Peyer's patch (tissue), 4 donors: ENCODE results near the gene ING3. TPM values are rescaled to one million over a fixed set of nuclear protein-coding genes. Genes with fewer than 3 reads are reported as not detected.

Experiments used
- DNase-seq, 3 donors: peaks; one replicate each; pipeline ENCODE4 v3.0.0-alpha.2; 2017 to 2019
- H3K27ac ChIP-seq, 4 donors: fragments of 200-600 bp; sonication (generic); one replicate each; pipeline ENCODE4 v1.5.1; 2016 to 2019
- H3K27me3 ChIP-seq, 2 donors: fragments of 200-600 bp; sonication (generic); one replicate each; pipeline ENCODE4 v1.5.1; 2019
- H3K36me3 ChIP-seq, 3 donors: fragments of 200-600 bp; sonication (generic); one replicate each; pipeline ENCODE4 v1.5.1; 2016 to 2019
- H3K4me1 ChIP-seq, 4 donors: fragments of 200-600 bp; sonication (generic); one replicate each; pipeline ENCODE4 v1.5.1; 2016 to 2019
- H3K4me3 ChIP-seq, 4 donors: fragments of 200-600 bp; sonication (generic); 1 replicate in 3 of 4; 2 replicates in 1 of 4; pipeline ENCODE4 v1.5.1; 2016 to 2019; ENCODE audit warnings: mild to moderate bottlenecking in 1 of 4
- H3K9me3 ChIP-seq, 4 donors: fragments of 200-600 bp; sonication (generic); one replicate each; pipeline ENCODE4 v1.5.1; 2016 to 2019; ENCODE audit warnings: mild to moderate bottlenecking in 1 of 4
- POLR2A ChIP-seq, 2 donors: fragments of 450-650 bp; IDR thresholded peaks; one replicate each; pipeline ENCODE4 v1.5.1; 2017; ENCODE audit warnings: antibody characterized with exemption in 2 of 2, mild to moderate bottlenecking in 2 of 2, moderate library complexity in 2 of 2
- total RNA-seq, 4 donors: library from RNA; depleted of rRNA; stranded (reverse); fragments of >200 nt; gene quantifications; one replicate each; pipeline ENCODE4 v1.1.0, GENCODE V29; 2016
- TF ChIP-seq, protein P1 (sequence below), 6 experiments: fragments of 450-650 bp in 4 of 6; fragments of 200-600 bp in 2 of 6; sonication (generic) in 1 of 6; IDR thresholded peaks; one replicate each; pipeline ENCODE4 v1.5.1; 2017 to 2019; ENCODE audit warnings: antibody characterized with exemption in 6 of 6, mild to moderate bottlenecking in 3 of 6, moderate library complexity in 1 of 6

ING3 gene
- total RNA-seq, 4 donors from 2014 or later, result 17.9 to 24.8 (median 22.7) TPM

- Histone ChIP-seq H3K4me1 (peaks cover 0 to 6% (median 2%) of the 10 kb centered on the region in 4 donors), H3K9me3 (no peaks in the 10 kb centered on the region)
- DNase-seq, result no peak
These were observed 47.4 kb downstream of the ING3 start for GRCh38 chr7:120997882-120998474.

GRCh38 chr7:120998520-120998919 is 47.9 kb downstream of the ING3 start:
- no peak for DNase-seq
- no peaks in the 10 kb centered on the region for H3K9me3 ChIP-seq
- H3K36me3 ChIP-seq, result no peaks in the 10 kb centered on the region
- H3K4me1 ChIP-seq, result peaks cover 0 to 6% (median 2%) of the 10 kb centered on the region in 4 donors
- H3K4me3 ChIP-seq, result no peak overlapping the region
- TF ChIP-seq POLR2A (IDR thresholded peaks at IDR 0.05), result no peak
- TF ChIP-seq, protein P1, sequence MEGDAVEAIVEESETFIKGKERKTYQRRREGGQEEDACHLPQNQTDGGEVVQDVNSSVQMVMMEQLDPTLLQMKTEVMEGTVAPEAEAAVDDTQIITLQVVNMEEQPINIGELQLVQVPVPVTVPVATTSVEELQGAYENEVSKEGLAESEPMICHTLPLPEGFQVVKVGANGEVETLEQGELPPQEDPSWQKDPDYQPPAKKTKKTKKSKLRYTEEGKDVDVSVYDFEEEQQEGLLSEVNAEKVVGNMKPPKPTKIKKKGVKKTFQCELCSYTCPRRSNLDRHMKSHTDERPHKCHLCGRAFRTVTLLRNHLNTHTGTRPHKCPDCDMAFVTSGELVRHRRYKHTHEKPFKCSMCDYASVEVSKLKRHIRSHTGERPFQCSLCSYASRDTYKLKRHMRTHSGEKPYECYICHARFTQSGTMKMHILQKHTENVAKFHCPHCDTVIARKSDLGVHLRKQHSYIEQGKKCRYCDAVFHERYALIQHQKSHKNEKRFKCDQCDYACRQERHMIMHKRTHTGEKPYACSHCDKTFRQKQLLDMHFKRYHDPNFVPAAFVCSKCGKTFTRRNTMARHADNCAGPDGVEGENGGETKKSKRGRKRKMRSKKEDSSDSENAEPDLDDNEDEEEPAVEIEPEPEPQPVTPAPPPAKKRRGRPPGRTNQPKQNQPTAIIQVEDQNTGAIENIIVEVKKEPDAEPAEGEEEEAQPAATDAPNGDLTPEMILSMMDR (IDR thresholded peaks at IDR 0.05), result no peak
- peak overlapping the region in 1 of 4 donors; percentile 20 for H3K27ac ChIP-seq
- no peaks in the 10 kb centered on the region for H3K27me3 ChIP-seq

More at GRCh38 chr7:120997882-120998474, 47.4 kb downstream of the ING3 start:
- Histone ChIP-seq H3K4me3 (no peak overlapping the region), H3K27me3 (no peaks in the 10 kb centered on the region), H3K36me3 (no peaks in the 10 kb centered on the region), H3K27ac (peak overlapping the region in 1 of 4 donors; percentile 20)
- TF ChIP-seq, protein P1 (IDR thresholded peaks at IDR 0.05), result no peak
- TF ChIP-seq POLR2A (IDR thresholded peaks at IDR 0.05), result no peak

- H3K9me3 ChIP-seq, result no peaks in the 10 kb centered on the region
- no peaks in the 10 kb centered on the region for H3K36me3 ChIP-seq
- H3K27ac ChIP-seq, result peak overlapping the region in 1 of 4 donors; percentile 65
- H3K4me1 ChIP-seq, result peaks cover 0 to 6% (median 2%) of the 10 kb centered on the region in 4 donors
- H3K27me3 ChIP-seq, result no peaks in the 10 kb centered on the region
- no peak for DNase-seq
- TF ChIP-seq, protein P1 (IDR thresholded peaks at IDR 0.05), result no peak
- no peak for TF ChIP-seq POLR2A (IDR thresholded peaks at IDR 0.05)
- H3K4me3 ChIP-seq, result no peak overlapping the region
These were observed 48.5 kb downstream of the ING3 start for GRCh38 chr7:120998996-120999565.

- Histone ChIP-seq H3K27me3 (no peaks in the 10 kb centered on the region), H3K4me3 (no peak overlapping the region), H3K9me3 (no peaks in the 10 kb centered on the region), H3K27ac (peak overlapping the region in 2 of 4 donors; percentile 15 to 65), H3K36me3 (no peaks in the 10 kb centered on the region), H3K4me1 (peaks cover 0 to 6% (median 2%) of the 10 kb centered on the region in 4 donors)
- no peak for DNase-seq
- TF ChIP-seq POLR2A (IDR thresholded peaks at IDR 0.05), result no peak
- TF ChIP-seq, protein P1 (IDR thresholded peaks at IDR 0.05), result no peak
These were observed 49.8 kb downstream of the ING3 start for GRCh38 chr7:121000081-121000983.

- no peak for DNase-seq
- Histone ChIP-seq H3K27ac (peak overlapping the region in 1 of 4 donors; percentile 65), H3K36me3 (no peaks in the 10 kb centered on the region), H3K4me1 (peaks cover 0 to 3% (median 1%) of the 10 kb centered on the region in 4 donors), H3K9me3 (no peaks in the 10 kb centered on the region), H3K4me3 (no peak overlapping the region), H3K27me3 (no peaks in the 10 kb centered on the region)
- no peak for TF ChIP-seq POLR2A (IDR thresholded peaks at IDR 0.05)
- TF ChIP-seq, protein P1 (IDR thresholded peaks at IDR 0.05), result no peak
These were observed 50.8 kb downstream of the ING3 start for GRCh38 chr7:121001234-121001906.
